Iris pigment epithelial cell (primary cell): ENCODE measurements around the gene RNF113B.

ENCODE experiments used
- DNase-seq: peaks from one replicate; pipeline ENCODE4 v3.0.0-alpha.2; 2011; ENCODE audit warnings: low read depth

RNF113B gene

GRCh38 chr13:98176777-98177608, at the start of gene RNF113B:
RNF113B (minus strand) TSS chr13:98177269; CDS start chr13:98177236, 33 bp downstream.
- DNase-seq = peak; percentile 32

GRCh38 chr13:98226496-98226895, 49.4 kb upstream of the RNF113B start:
- no peak for DNase-seq

GRCh38 chr13:98225036-98225940, 48.2 kb upstream of the RNF113B start:
- no peak for DNase-seq

GRCh38 chr13:98224557-98224956, 47.5 kb upstream of the RNF113B start:
- DNase-seq = no peak

DNA sequence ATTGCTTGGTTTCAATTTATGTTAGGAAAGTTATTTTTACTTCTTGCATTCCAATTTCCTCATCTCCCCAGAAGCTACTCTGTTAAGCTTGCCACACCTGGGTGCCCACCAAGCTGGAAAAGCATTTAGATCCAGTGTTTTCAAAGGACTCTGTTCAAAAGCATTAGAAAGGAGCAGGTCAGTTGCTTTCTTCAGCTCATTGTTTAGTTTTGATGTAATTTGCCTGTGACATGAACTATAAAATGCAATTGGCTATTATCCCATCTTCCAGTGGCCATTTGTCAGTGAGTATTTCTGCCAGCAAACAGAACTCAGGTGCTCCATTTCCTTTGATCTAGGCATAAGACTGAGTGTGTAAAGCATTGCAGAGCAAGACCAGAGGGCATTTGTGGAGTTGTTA, 46.7 kb upstream of the RNF113B start:
- DNase-seq = no peak

DNA sequence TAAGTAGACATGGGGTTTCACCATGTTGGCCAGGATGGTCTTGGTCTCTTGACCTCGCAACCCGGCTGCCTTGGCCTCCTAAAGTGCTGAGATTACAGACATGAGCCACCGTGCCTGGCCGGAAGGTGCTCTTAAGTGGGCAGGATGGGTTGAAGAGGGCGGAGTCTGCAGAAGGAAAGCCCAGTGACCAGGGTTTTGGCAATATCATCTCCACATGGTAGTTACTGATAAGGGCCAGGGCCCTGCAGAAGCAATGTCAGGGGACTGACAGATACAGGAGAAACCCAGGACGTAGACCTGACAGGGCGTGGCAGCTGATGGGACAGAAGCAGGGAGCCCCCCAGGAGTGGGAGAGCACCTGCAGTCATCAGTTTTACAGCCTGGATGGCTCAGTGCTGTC, 45.7 kb upstream of the RNF113B start:
- no peak for DNase-seq

DNA sequence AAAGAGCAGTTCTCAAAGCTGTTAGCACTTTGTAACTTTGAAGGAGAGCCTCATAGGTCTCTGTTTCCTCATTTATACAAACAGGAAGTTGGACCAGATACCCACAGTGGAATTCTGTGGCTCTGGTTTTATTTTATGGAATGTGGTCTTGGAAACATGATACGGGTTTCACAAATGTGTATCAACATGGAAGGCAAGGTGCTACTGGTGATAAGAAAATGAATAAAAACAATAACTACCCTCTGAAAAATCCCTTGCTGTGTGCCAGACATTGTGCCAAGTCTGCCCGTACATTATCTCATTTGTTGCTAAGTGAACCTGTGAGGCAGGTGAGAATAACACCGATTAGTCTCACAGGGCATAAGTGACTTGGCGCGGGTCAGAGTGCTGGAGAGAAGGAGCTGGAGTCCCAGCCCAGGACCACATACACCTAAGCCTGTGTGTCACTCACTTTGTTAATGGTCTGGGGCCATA, 45.0 kb upstream of the RNF113B start:
- peak; percentile 58 for DNase-seq

DNA sequence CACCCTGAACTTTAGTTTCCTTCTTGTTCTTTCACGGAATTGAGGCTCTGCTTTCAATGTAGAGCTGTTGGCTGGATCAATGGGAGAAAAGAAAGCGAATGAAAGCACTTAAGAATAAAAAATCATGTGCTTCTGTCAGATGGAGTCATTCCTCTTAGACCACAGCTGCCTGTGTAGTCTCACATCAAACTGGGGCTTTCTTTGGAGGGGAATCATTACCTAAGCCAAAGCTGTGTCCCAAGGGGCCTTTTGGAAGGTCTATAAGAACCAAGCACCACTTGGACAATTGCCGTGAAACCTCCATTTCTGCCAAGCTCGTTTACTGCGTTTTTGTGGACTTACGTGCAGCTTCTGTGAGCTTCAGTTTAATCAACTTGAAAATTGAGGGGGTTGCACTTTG, 44.2 kb upstream of the RNF113B start:
- DNase-seq = no peak

- DNase-seq = no peak
Measured at GRCh38 chr13:98220271-98220791, 43.3 kb upstream of the RNF113B start.

- no peak for DNase-seq
Measured at GRCh38 chr13:98219685-98220084, 42.6 kb upstream of the RNF113B start.

- no peak for DNase-seq
Measured at GRCh38 chr13:98217597-98217996, 40.5 kb upstream of the RNF113B start.

GRCh38 chr13:98216711-98217285, 39.7 kb upstream of the RNF113B start:
- DNase-seq = peak; percentile 46

DNA sequence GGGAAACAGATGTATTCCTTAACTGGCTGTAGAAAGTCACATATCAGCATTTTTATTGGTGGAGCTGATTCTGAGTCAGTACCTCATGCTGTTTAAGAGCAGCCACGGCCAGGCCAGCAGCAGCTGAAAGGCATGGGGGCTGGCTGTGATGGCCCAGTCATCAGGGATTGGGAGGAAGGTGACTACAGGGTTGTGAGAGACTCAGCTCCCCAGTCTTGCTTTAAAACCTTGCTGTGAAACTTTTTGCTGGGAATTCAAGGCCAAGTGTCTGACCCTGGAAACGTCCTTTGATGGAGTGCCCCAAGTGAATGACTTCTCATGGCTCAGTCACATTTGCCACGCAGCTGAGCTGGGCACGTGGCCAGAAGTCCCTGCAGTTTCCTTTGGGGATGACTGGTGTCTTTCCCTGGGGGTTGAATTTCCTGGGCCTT, 39.1 kb upstream of the RNF113B start:
- DNase-seq = peak; percentile 86

DNA sequence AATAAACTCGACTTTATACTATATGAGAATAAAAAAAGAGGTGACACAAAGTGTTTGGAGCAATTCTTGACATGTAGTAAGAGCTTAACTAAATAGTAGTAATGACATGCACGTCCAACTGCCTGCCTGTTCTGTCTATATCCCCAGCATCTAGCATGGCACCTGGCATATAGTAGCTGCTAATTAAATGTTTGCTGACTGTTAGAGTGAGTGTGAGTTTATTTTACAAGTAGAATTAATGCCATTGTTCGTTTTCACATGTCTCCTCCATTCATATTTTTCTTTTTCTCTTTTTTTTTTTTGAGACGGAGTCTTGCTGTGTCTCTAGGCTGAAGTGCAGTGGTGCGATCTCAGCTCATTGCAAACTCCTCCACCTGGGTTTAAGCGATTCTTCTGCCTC, 38.4 kb upstream of the RNF113B start:
- no peak for DNase-seq

GRCh38 chr13:98214707-98215106, 37.6 kb upstream of the RNF113B start:
- peak; percentile 26 for DNase-seq

- DNase-seq = peak; percentile 67
Measured at GRCh38 chr13:98214008-98214643, 37.1 kb upstream of the RNF113B start.

DNA sequence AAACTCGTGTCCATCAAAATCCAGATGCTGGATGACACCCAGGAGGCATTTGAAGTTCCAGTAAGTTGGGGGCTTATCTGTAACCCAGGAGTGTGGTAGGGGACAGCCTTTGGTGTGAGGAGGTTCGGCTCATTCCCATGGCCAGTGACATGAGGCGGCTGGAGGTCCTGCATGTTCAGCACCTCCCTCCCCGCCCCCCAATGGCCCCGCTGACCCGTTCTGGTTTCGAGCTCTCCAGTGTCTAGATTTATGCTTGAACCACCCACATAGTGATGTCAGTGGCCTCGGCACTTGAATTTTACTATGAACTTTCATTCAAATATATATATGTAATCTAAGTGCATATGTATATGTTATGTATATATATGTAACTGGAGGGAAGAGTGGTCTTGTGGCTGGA, 36.3 kb upstream of the RNF113B start:
- DNase-seq = no peak

DNA sequence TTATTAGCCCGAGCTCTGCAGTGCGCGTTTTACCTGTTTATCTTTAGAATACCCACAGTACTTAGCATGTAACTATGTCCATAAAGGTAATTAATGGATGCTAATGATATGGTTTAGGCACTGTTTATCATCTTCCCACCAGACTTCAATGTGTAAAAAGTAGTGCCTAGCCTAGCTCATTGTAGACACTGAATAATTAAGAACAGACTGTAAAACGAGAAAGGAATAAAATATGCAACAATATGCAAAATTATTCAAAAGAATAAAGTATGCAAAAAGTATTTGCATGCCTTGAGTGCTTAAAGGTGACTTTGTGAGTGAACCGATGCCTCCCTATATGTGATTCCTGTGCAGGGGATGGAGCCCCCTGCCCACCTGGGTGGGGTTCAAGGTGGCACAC, 35.7 kb upstream of the RNF113B start:
- DNase-seq = no peak

DNA sequence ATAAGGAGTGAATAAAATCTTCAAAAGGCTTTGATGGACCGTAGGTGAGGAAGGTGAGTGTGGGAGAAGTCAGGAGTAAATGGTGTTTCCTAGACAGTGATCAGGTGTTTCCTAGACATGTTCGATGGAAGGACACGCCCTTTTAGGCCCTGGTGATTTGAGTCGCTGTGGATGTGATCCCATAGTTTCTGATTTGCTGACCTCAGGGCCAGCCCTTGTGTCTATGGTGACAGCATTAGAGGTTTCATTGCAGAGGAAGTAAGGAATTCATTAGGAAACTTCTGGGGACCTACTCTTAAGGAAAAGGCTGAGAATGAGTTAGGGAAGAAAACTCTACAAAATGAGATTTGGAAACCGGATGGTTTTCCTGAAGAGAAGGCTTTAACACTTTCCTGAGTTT, 31.5 kb upstream of the RNF113B start:
- DNase-seq = no peak

GRCh38 chr13:98207416-98207815, 30.3 kb upstream of the RNF113B start:
- peak; percentile 41 for DNase-seq

DNA sequence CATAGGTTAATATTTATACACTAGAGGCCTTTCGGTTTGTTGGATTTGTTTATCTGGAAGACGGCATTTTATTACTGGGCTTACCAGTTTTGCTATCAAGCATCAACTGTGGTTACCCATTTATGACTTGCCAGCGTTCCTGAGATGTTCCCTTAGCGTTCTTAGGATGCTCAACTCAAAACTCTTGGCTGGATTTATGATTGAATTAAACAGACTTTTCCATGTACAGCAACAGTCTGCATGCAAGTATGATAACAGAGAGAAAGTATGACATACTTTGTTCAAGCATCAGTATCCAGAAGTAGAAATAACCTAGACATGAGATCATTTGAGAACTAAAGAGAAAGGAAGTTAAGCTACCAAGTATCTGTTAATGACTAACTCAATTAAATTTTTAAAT, 29.9 kb upstream of the RNF113B start:
- DNase-seq = peak; percentile 99

DNA sequence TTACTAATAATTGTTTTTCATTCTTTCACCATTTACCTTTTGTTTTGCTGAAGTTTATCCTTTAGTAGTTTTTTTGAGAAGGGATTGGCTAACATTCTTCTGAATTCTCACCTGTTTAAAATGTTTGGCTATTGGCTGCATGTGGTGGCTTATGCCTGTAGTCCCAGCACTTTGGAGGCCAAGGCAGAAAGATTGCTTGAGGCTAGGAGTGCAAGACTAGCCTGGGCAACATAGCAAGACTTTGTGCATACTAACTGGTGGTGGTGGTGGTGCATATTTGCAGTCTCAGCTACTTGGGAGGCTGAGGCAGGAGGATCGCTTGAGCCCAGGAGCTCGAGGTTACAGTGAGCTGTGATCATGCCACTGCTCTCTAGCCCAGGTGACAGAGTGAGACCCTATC, 27.5 kb upstream of the RNF113B start:
- DNase-seq = no peak
